ENCODE data around the gene CD3D.

DNA sequence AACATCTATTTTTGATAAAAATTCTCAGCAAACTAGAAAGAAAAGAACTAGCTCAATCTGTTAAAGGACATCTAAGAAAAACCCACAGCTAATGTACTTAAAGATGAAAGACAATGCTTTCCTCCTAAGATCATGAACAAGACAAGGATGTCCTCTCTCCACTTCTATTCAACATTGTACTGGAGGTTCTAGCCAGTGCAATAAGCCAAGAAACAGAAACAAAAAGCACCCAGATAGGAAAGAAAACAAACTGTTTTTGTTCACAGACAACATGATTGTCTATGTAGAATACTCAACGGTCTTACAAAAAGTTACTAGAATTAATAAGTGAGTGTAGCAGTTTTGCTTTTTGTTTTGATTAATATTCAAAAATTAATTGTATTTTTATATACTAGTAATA lies 7.8 kb downstream of the CD3D start:
- no peak for TF ChIP-seq POLR2A (IDR thresholded peaks at IDR 0.05; ENCODE audit: low read depth, low read length)
- no peak for TF ChIP-seq POLR2AphosphoS5 (IDR thresholded peaks at IDR 0.05; ENCODE audit: low read depth, low read length)
